GM19043 (cell line): ENCODE measurements around the gene COX14.
A peak's percentile ranks its signal among the peaks of the same experiment; 100 is the strongest.
"Not testable (repeated sequence)": the region's sequence is repeated elsewhere in the genome, so short reads cannot be mapped to it uniquely, and the experiment has no call there.

Experiments used
- ATAC-seq: cut with Tn5 transposase; IDR thresholded peaks from one replicate; pipeline ENCODE4 v1.9.1; 2021; ENCODE audit warnings: low read depth; ENCODE audit not compliant: unreplicated experiment

Gene COX14

GRCh38 chr12:50151047-50151687 is 39.1 kb downstream of the COX14 start:
- no peak for ATAC-seq

DNA sequence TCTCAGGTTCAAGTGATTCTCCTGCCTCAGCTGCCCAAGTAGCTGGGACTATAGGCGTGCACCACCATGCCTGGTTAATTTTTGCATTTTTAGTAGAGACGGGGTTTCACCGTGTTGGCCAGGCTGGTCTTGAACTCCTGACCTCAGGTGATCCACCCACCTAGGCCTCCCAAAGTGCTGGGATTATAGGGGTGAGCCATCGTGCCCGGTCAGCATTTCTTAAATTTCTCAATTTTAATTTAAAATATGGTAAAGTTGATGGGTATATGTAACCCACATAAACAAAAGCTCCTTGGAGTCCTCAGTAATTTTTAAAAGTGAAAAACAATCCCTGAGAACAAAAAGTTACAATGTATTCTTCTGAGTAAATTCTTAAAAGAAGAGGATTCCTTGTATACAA is 42.9 kb downstream of the COX14 start:
- not testable (repeated sequence) for ATAC-seq

- no peak for ATAC-seq
Observed at GRCh38 chr12:50156641-50157040, 44.6 kb downstream of the COX14 start.

DNA sequence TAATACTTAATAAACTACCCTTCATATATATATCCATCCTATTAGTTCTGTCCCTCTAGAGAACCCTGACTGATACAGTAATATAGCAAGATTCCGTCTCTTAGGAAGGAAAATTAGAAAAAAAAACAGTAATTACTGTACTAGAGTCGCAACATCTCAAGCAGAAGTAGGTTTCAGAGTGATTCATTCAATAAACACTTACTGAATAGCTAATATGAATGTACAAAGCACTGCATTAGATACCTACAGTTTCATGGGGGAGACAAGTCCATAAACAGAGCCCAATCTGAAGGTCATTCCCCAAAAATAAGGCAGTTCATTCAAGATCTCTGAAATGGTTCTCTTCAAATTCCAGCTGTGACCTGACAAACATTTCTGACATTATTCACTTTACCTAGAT is 45.2 kb downstream of the COX14 start:
- ATAC-seq = no peak

DNA sequence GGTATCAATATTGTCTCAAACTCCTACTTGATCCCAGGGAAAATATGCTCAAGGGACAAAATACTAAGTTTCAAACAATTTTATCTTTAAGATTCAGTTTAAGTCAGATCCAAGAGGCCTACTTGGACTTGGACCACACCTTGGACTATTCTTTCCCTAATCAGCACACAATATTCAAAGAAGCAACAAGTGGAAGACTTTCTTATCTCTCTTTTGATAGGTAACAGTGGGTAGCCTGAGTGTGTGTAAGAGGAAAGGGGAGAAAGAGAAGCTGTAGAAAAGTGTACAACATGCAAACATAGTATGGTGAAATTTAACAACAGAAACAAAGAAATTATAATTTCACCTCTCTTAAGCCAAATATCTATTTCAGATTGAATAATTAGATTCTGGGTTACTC is 48.6 kb downstream of the COX14 start:
- ATAC-seq = no peak

- no peak for ATAC-seq
Observed at GRCh38 chr12:50162230-50162629, 50.2 kb downstream of the COX14 start.

DNA sequence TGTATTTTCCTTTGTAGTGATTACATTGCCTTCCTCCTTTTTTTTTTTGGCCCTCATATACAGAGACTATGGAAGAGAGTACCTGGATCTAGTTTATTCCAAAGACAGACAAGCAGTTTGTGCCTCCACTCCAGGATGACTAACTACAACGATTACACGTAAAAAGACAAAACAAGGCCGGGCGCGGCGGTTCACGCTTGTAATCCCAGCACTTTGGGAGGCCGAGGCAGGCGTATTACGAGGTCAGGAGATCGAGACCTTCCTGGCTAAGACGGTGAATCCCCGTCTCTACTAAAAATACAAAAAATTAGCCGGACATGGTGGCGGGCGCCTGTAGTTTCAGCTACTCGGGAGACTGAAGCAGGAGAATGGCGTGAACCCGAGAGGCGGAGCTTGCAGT is 52.9 kb downstream of the COX14 start:
- no peak for ATAC-seq

GRCh38 chr12:50166799-50167048 is 54.7 kb downstream of the COX14 start:
- ATAC-seq = no peak

DNA sequence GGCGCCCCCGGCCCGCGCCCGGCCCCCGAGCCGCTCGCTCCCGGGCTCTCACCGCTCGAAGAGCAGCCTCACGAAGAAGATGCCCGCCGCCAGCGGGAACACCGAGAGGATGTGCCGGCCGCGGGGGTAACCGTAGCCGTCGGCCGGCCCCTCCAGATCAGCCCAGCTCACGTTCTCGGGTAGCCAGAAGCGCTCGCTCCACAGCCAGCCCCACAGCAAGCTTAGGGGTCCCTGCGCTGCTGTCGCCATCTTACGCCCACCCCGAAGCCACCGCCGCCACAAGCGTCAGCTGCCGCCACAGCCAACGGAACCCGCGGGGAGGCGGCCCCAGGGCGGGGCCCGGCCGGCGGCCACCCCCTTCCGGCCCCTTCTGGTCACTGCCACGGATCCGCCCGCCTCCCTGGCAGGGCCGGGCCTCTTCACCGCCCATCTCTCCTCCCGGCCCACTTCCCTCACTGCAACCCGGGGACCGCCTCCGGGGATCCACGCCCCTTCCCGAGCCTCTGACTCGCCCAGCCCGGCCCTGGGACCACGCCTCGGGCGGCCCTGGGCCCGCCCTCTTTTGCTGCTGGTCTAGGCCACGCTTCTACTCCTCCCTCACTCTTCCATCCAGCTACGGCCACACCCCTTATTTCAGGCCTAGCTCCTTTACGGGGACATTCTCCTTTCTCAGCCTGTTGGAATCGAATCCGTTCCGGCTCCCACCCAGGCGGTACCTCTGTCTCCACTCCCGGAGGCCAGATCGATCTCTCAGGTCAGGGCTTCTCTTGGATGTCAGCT is 55.2 kb downstream of the COX14 start, which contains the start of gene CERS5:
CERS5 (minus strand) TSS at position 321 of the 780 bp plus-strand sequence; CDS start at position 249, 72 bp downstream.
- peak; percentile 94 for ATAC-seq
